GM12875 (cell line): ENCODE results near the gene UGT1A3.

Source experiments
- H3K4me3 ChIP-seq: one replicate; pipeline ENCODE4 v1.5.1; 2011; ENCODE audit warnings: low read depth, low read length, control low read depth
- TF ChIP-seq, protein P1 (sequence below): IDR thresholded peaks from 2 replicates; pipeline ENCODE4 v1.5.1; 2011; ENCODE audit warnings: low read depth, mild to moderate bottlenecking, control low read depth, inconsistent platforms, low read length, moderate library complexity, borderline replicate concordance; ENCODE audit not compliant: insufficient read depth

UGT1A3 gene

DNA sequence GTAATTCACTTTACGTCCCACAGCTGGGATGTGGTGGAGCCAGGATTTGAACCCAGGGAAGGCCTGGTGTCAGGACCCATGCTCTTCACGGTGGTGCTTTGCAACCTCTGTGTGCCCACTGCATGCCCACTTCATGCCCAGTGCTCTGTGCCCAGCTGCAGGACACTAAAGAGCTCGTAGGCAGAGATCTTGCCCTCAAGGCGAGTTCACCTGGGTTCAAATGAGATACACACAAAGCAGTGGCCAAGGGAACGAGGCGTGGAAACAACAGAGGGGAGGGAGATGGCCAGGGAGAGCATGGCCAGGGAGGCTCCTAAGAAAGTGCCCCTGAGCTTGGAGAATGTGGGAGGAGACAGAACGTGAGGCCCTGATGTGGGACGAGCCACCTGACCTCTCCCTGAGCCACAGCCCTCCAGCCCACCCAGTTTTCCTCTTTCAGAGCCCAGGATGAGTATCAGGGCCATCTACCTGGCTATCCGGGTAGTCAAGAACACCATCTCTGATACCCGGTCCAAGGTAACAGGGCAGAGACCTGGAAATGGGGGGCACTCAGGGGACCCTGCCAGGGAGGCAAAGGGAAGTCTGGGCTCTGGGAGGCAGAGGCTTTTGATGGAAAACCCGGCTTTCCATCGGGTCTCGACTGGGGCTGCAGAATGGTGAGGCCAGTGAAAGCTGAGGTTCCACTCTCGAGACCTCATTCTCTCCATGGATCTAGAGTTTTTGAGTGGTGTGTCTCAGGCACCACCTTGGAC is 69.7 kb downstream of the UGT1A3 start:
- H3K4me3 ChIP-seq = no peak overlapping the region

GRCh38 chr2:233799087-233799665 is 70.3 kb downstream of the UGT1A3 start:
- TF ChIP-seq, protein P1, sequence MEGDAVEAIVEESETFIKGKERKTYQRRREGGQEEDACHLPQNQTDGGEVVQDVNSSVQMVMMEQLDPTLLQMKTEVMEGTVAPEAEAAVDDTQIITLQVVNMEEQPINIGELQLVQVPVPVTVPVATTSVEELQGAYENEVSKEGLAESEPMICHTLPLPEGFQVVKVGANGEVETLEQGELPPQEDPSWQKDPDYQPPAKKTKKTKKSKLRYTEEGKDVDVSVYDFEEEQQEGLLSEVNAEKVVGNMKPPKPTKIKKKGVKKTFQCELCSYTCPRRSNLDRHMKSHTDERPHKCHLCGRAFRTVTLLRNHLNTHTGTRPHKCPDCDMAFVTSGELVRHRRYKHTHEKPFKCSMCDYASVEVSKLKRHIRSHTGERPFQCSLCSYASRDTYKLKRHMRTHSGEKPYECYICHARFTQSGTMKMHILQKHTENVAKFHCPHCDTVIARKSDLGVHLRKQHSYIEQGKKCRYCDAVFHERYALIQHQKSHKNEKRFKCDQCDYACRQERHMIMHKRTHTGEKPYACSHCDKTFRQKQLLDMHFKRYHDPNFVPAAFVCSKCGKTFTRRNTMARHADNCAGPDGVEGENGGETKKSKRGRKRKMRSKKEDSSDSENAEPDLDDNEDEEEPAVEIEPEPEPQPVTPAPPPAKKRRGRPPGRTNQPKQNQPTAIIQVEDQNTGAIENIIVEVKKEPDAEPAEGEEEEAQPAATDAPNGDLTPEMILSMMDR = no peak
- no peak overlapping the region for H3K4me3 ChIP-seq

More for the DNA sequence above, 69.7 kb downstream of the UGT1A3 start:
- TF ChIP-seq, protein P1 = no peak

GRCh38 chr2:233799716-233800115 is 70.9 kb downstream of the UGT1A3 start:
- TF ChIP-seq, protein P1 = no peak

GRCh38 chr2:233800208-233800607 is 71.4 kb downstream of the UGT1A3 start:
- TF ChIP-seq, protein P1 = no peak
- H3K4me3 ChIP-seq = no peak overlapping the region

More at GRCh38 chr2:233799716-233800115, 70.9 kb downstream of the UGT1A3 start:
- H3K4me3 ChIP-seq = no peak overlapping the region

GRCh38 chr2:233801357-233802131 is 72.7 kb downstream of the UGT1A3 start:
- TF ChIP-seq, protein P1 = no peak
- H3K4me3 ChIP-seq = no peak overlapping the region

DNA sequence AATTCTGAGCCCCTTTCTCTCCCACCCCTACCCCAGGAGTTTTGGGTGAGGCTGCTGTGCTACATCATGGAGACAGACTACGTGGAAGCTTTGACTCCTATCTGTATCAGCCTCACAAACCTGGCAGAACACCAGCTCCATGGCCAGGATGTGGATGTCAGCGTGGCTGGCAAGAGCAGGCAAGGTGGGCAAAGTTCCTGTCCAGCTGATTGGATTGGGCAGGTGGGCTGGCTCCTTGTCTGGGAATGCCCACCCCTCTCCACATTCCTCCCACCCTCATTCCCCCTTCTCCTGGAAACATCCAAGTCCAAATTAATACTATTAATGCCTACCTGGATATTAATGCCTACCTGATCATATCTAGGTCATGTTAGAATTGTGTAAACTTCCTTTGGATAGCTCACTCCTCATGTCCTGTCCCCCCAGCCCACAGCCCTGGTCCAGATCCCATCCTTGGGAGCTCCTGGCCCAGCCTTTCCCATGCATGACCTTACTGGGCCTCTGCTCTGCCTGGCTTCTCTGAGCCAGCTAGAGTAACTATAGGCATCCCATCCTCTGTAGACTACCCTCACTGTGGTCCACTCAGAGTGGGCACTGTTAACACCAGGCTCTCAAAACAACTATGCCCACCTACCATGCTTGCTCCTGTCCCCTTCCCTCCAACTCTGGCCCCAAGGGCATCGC is 73.4 kb downstream of the UGT1A3 start:
- TF ChIP-seq, protein P1 = no peak
- no peak overlapping the region for H3K4me3 ChIP-seq
